HG03558 (cell line): ENCODE results near the gene GPSM1.
"Not testable (repeated sequence)": the region's sequence is repeated elsewhere in the genome, so short reads cannot be mapped to it uniquely, and the experiment has no call there.

Experiments
- ATAC-seq: cut with Tn5 transposase; IDR thresholded peaks from one replicate; pipeline ENCODE4 v1.9.1; 2021; ENCODE audit warnings: moderate number of reproducible peaks; ENCODE audit not compliant: unreplicated experiment; ENCODE audit errors: extremely low read depth

GPSM1 gene

GRCh38 chr9:136341769-136342168 is 14.4 kb downstream of the GPSM1 start:
- ATAC-seq: no peak

- no peak for ATAC-seq
Observed at GRCh38 chr9:136342181-136343120, 15.1 kb downstream of the GPSM1 start.

GRCh38 chr9:136343121-136343883 is 16.0 kb downstream of the GPSM1 start:
- no peak for ATAC-seq

GRCh38 chr9:136343884-136344269 is 16.5 kb downstream of the GPSM1 start:
- ATAC-seq: no peak

GRCh38 chr9:136344544-136345280 is 17.4 kb downstream of the GPSM1 start:
- no peak for ATAC-seq

- ATAC-seq: no peak
Observed at GRCh38 chr9:136345281-136346156, 18.2 kb downstream of the GPSM1 start.

- no peak for ATAC-seq
Observed at GRCh38 chr9:136346157-136346481, 18.8 kb downstream of the GPSM1 start.

- no peak for ATAC-seq
Observed at GRCh38 chr9:136346927-136347465, 19.7 kb downstream of the GPSM1 start.

- ATAC-seq: no peak
Observed at GRCh38 chr9:136347472-136348256, 20.3 kb downstream of the GPSM1 start.

- no peak for ATAC-seq
Observed at GRCh38 chr9:136348691-136349090, 21.4 kb downstream of the GPSM1 start.

GRCh38 chr9:136349546-136349945 is 22.2 kb downstream of the GPSM1 start:
- no peak for ATAC-seq

- no peak for ATAC-seq
Observed at GRCh38 chr9:136351252-136351800, 24.0 kb downstream of the GPSM1 start.

GRCh38 chr9:136351868-136352267 is 24.5 kb downstream of the GPSM1 start:
- ATAC-seq: not testable (repeated sequence)

- ATAC-seq: no peak
Observed at GRCh38 chr9:136352682-136353081, 25.3 kb downstream of the GPSM1 start.

GRCh38 chr9:136353088-136353487 is 25.7 kb downstream of the GPSM1 start:
- ATAC-seq: no peak

- ATAC-seq: no peak
Observed at GRCh38 chr9:136353757-136354488, 26.6 kb downstream of the GPSM1 start.

- no peak for ATAC-seq
Observed at GRCh38 chr9:136354592-136355085, 27.3 kb downstream of the GPSM1 start.
